HEK293 (cell line): ENCODE data around the gene TEF.

Experiments
- CTCF ChIA-PET: fragments of 350-600 bp; formaldehyde crosslinking; extraction: SDS; loops from one replicate; lab custom pipeline; 2021; ENCODE audit warnings: antibody characterized with exemption; lab: Yijun Ruan, JAX
- POLR2A ChIA-PET: fragments of 300-600 bp; formaldehyde crosslinking; extraction: SDS; loops from one replicate; lab custom pipeline; 2020; ENCODE audit warnings: antibody characterized with exemption, inconsistent platforms; lab: Yijun Ruan, JAX
- H3K27ac ChIP-seq: fragments of 200-500 bp; sonication (Bioruptor generic); 2 replicates; pipeline ENCODE4 v1.5.1; 2014; ENCODE audit warnings: low read depth, low read length, control low read depth, inconsistent platforms; ENCODE audit errors: extremely low read depth
- H3K36me3 ChIP-seq, 2 experiments: fragments of 200-500 bp in 1 of 2; sonication (Bioruptor generic) in 1 of 2; 1 replicate in 1 of 2; 2 replicates in 1 of 2; pipeline ENCODE4 v1.5.1; 2014 to 2017; ENCODE audit warnings: inconsistent platforms in 2 of 2, low read length in 2 of 2; ENCODE audit not compliant: control insufficient read depth in 2 of 2, insufficient read depth in 1 of 2
- H3K4me1 ChIP-seq: fragments of 200-500 bp; sonication (Bioruptor generic); 2 replicates; pipeline ENCODE4 v1.5.1; 2014; ENCODE audit warnings: mild to moderate bottlenecking, low read length, inconsistent platforms; ENCODE audit not compliant: control insufficient read depth, insufficient read depth
- H3K4me3 ChIP-seq: 2 replicates; pipeline ENCODE4 v1.5.1; 2011; ENCODE audit warnings: low read depth, mild to moderate bottlenecking, control low read depth, low read length, moderate library complexity
- H3K9me3 ChIP-seq: fragments of 200-500 bp; sonication (Bioruptor generic); 2 replicates; pipeline ENCODE4 v1.5.1; 2014; ENCODE audit warnings: low read depth, low read length, inconsistent platforms; ENCODE audit not compliant: control insufficient read depth, insufficient read depth
- AEBP2 ChIP-seq: fragments of 450-650 bp; formaldehyde crosslinking; IDR thresholded peaks from 2 replicates; pipeline ENCODE4 v1.5.1; 2016; ENCODE audit warnings: missing biosample characterization, missing genetic modification characterization, borderline replicate concordance
- BCL6B ChIP-seq: fragments of 450-650 bp; formaldehyde crosslinking; IDR thresholded peaks from 2 replicates; pipeline ENCODE4 v1.5.1; 2017; ENCODE audit warnings: missing biosample characterization, missing genetic modification characterization
- KLF10 ChIP-seq: fragments of 450-650 bp; IDR thresholded peaks from 2 replicates; pipeline ENCODE4 v1.5.1; 2018; ENCODE audit warnings: missing biosample characterization, mild to moderate bottlenecking, missing genetic modification characterization
- PRDM4 ChIP-seq: fragments of 450-650 bp; formaldehyde crosslinking; IDR thresholded peaks from 2 replicates; pipeline ENCODE4 v1.5.1; 2017; ENCODE audit warnings: missing biosample characterization, missing genetic modification characterization
- ZBTB1 ChIP-seq: fragments of 450-650 bp; formaldehyde crosslinking; IDR thresholded peaks from 2 replicates; pipeline ENCODE4 v1.5.1; 2016; ENCODE audit warnings: missing biosample characterization, missing genetic modification characterization
- ZBTB8A ChIP-seq: fragments of 450-650 bp; formaldehyde crosslinking; IDR thresholded peaks from 2 replicates; pipeline ENCODE4 v1.5.1; 2016; ENCODE audit warnings: missing biosample characterization, missing genetic modification characterization
- ZFP3 ChIP-seq: fragments of 450-650 bp; formaldehyde crosslinking; IDR thresholded peaks from 2 replicates; pipeline ENCODE4 v1.5.1; 2016; ENCODE audit warnings: low read depth, missing biosample characterization, missing genetic modification characterization
- ZNF146 ChIP-seq: fragments of 450-650 bp; formaldehyde crosslinking; IDR thresholded peaks from 2 replicates; pipeline ENCODE4 v1.5.1; 2016; ENCODE audit warnings: missing biosample characterization, missing genetic modification characterization
- ZNF169 ChIP-seq: fragments of 450-650 bp; formaldehyde crosslinking; IDR thresholded peaks from 2 replicates; pipeline ENCODE4 v1.5.1; 2016; ENCODE audit warnings: missing biosample characterization, missing genetic modification characterization
- ZNF174 ChIP-seq: fragments of 450-650 bp; formaldehyde crosslinking; IDR thresholded peaks from 2 replicates; pipeline ENCODE4 v1.5.0; 2017; ENCODE audit warnings: missing biosample characterization, mild to moderate bottlenecking, missing genetic modification characterization
- ZNF18 ChIP-seq: fragments of 450-650 bp; formaldehyde crosslinking; IDR thresholded peaks from 2 replicates; pipeline ENCODE4 v1.5.1; 2016; ENCODE audit warnings: missing biosample characterization, missing genetic modification characterization
- ZNF26 ChIP-seq: fragments of 450-650 bp; formaldehyde crosslinking; IDR thresholded peaks from 2 replicates; pipeline ENCODE4 v1.5.1; 2016; ENCODE audit warnings: missing biosample characterization, missing genetic modification characterization
- ZNF266 ChIP-seq: fragments of 450-650 bp; formaldehyde crosslinking; IDR thresholded peaks from 2 replicates; pipeline ENCODE4 v1.5.1; 2016; ENCODE audit warnings: missing biosample characterization, missing genetic modification characterization, low read depth
- ZNF292 ChIP-seq: fragments of 450-650 bp; formaldehyde crosslinking; IDR thresholded peaks from 2 replicates; pipeline ENCODE4 v1.5.1; 2016; ENCODE audit warnings: low read depth, missing biosample characterization, missing genetic modification characterization, borderline replicate concordance
- ZNF398 ChIP-seq: fragments of 450-650 bp; formaldehyde crosslinking; IDR thresholded peaks from 2 replicates; pipeline ENCODE4 v1.5.1; 2017; ENCODE audit warnings: missing biosample characterization, missing genetic modification characterization
- ZNF423 ChIP-seq: fragments of 450-650 bp; formaldehyde crosslinking; IDR thresholded peaks from 2 replicates; pipeline ENCODE4 v1.5.1; 2016; ENCODE audit warnings: missing biosample characterization, missing genetic modification characterization
- ZNF530 ChIP-seq: fragments of 450-650 bp; formaldehyde crosslinking; IDR thresholded peaks from 2 replicates; pipeline ENCODE4 v1.5.1; 2016; ENCODE audit warnings: low read depth, missing biosample characterization, missing genetic modification characterization
- ZNF544 ChIP-seq: fragments of 450-650 bp; formaldehyde crosslinking; IDR thresholded peaks from 2 replicates; pipeline ENCODE4 v1.5.0; 2017; ENCODE audit warnings: missing biosample characterization, missing genetic modification characterization
- ZNF555 ChIP-seq: fragments of 450-650 bp; formaldehyde crosslinking; conservative IDR thresholded peaks from 2 replicates; pipeline ENCODE4 v1.5.1; 2017; ENCODE audit warnings: missing biosample characterization, mild to moderate bottlenecking, missing genetic modification characterization, inconsistent platforms
- ZNF580 ChIP-seq: fragments of 450-650 bp; formaldehyde crosslinking; IDR thresholded peaks from 2 replicates; pipeline ENCODE4 v1.5.1; 2016; ENCODE audit warnings: missing biosample characterization, missing genetic modification characterization
- ZNF610 ChIP-seq: fragments of 450-650 bp; formaldehyde crosslinking; IDR thresholded peaks from 2 replicates; pipeline ENCODE4 v1.5.1; 2016; ENCODE audit warnings: missing biosample characterization, missing genetic modification characterization, borderline replicate concordance
- ZNF621 ChIP-seq: fragments of 450-650 bp; formaldehyde crosslinking; IDR thresholded peaks from 2 replicates; pipeline ENCODE4 v1.5.1; 2017; ENCODE audit warnings: missing biosample characterization, missing genetic modification characterization
- ZNF692 ChIP-seq: fragments of 450-650 bp; formaldehyde crosslinking; IDR thresholded peaks from 2 replicates; pipeline ENCODE4 v1.5.1; 2016; ENCODE audit warnings: missing biosample characterization, missing genetic modification characterization
- ZNF792 ChIP-seq: fragments of 450-650 bp; formaldehyde crosslinking; IDR thresholded peaks from 2 replicates; pipeline ENCODE4 v1.5.1; 2016; ENCODE audit warnings: missing biosample characterization, missing genetic modification characterization

TEF gene

GRCh38 chr22:41445129-41446056 is 63.7 kb downstream of the TEF start:
- Histone ChIP-seq H3K36me3 (peaks cover 10 to 40% of the 10 kb centered on the region in 2 experiments), H3K4me3 (peak overlapping the region; percentile 90), H3K9me3 (no peaks in the 10 kb centered on the region), H3K4me1 (no peaks in the 10 kb centered on the region), H3K27ac (peak overlapping the region; percentile 100)
- CTCF ChIA-PET = interaction anchor here (0.7 to 5.3 kb wide), 6 partner anchors 8 to 72 kb away, joined by 3 to 33 read pairs (median 5); partner anchors contain the start of gene PHF5A
- POLR2A ChIA-PET = interaction anchor here (0.5 to 8.3 kb wide), 32 partner anchors 8 to 589 kb away, joined by 3 to 214 read pairs (median 6); partner anchors contain the start of genes ACO2, CSDC2, DESI1 and PHF5A
- TF ChIP-seq ZNF146 (tag by site-specific recombination) (no peak), ZNF292 (tag by site-specific recombination) (no peak), PRDM4 (tag by site-specific recombination) (peak; percentile 46; the same call in 1 of the 2 replicates), ZNF692 (tag by site-specific recombination) (peak; percentile 10; the same call in 1 of the 2 replicates), ZNF580 (tag by site-specific recombination) (no peak), ZBTB8A (no peak), ZNF423 (tag by site-specific recombination) (no peak), ZBTB1 (peak; percentile 20; the same call in 1 of the 2 replicates), ZNF555 (tag by site-specific recombination) (no peak), ZNF792 (tag by site-specific recombination) (no peak), ZNF544 (tag by site-specific recombination) (no peak), ZNF169 (tag by site-specific recombination) (no peak), AEBP2 (tag by site-specific recombination) (no peak), ZNF266 (tag by site-specific recombination) (no peak), ZNF174 (no peak), ZNF610 (tag by site-specific recombination) (no peak), ZNF26 (tag by site-specific recombination) (no peak), KLF10 (no peak), ZNF18 (tag by site-specific recombination) (no peak), ZFP3 (tag by site-specific recombination) (no peak), ZNF530 (tag by site-specific recombination) (no peak), ZNF621 (tag by site-specific recombination) (no peak), ZNF398 (peak; percentile 82), BCL6B (tag by site-specific recombination) (no peak)
